H1 (cell line): ENCODE results near the gene PLEKHM3. TPM values are rescaled to one million over a fixed set of nuclear protein-coding genes. Genes with fewer than 3 reads are reported as not detected.

Source experiments
- ATF3 ChIP-seq: IDR thresholded peaks from 2 replicates; pipeline ENCODE4 v1.6.1; 2011; ENCODE audit warnings: low read depth, mild to moderate bottlenecking, low read length; ENCODE audit not compliant: insufficient read depth
- CTBP2 ChIP-seq: IDR thresholded peaks from 2 replicates; pipeline ENCODE4 v1.7.0; 2011; ENCODE audit warnings: borderline replicate concordance, mild to moderate bottlenecking, moderate library complexity, mixed read lengths, low read length; ENCODE audit not compliant: insufficient read depth, insufficient read length
- EZH2 ChIP-seq: fragments of 200-600 bp; sonication (generic); IDR thresholded peaks from 2 replicates; pipeline ENCODE4 v1.7.1; 2012; ENCODE audit warnings: low read depth, mild to moderate bottlenecking, moderate library complexity, low read length, inconsistent platforms; ENCODE audit not compliant: severe bottlenecking
- polyA plus RNA-seq, 7 experiments: library from polyadenylated mRNA; depleted of rRNA in 3 of 7; stranded (reverse) in 5 of 7; unstranded in 2 of 7; fragments of >200 nt in 5 of 7; fragments of 200-250 nt in 2 of 7; gene quantifications; 1 replicate in 5 of 7; 2 replicates in 1 of 7; 4 replicates in 1 of 7; pipeline versions ENCODE4 v1.2.1 to v1.2.3, GENCODE V29; 2011 to 2013; ENCODE audit warnings: missing spikeins in 2 of 7, mixed read lengths in 2 of 7
- total RNA-seq: library from RNA; stranded (reverse); fragmentation: NEBNext Ultra II Directional; extraction: Animal tissue kit (Norgen Biotek cat#: 25700); gene quantifications from 2 replicates; pipeline ENCODE4 v1.2.1, GENCODE V29; 2021

Gene PLEKHM3
- total and polyA plus RNA-seq, 2 of the 8 experiments (the other 6 are each of a cell fraction or from before 2014, with no cell fraction given): 2.3 to 5.8 TPM

DNA sequence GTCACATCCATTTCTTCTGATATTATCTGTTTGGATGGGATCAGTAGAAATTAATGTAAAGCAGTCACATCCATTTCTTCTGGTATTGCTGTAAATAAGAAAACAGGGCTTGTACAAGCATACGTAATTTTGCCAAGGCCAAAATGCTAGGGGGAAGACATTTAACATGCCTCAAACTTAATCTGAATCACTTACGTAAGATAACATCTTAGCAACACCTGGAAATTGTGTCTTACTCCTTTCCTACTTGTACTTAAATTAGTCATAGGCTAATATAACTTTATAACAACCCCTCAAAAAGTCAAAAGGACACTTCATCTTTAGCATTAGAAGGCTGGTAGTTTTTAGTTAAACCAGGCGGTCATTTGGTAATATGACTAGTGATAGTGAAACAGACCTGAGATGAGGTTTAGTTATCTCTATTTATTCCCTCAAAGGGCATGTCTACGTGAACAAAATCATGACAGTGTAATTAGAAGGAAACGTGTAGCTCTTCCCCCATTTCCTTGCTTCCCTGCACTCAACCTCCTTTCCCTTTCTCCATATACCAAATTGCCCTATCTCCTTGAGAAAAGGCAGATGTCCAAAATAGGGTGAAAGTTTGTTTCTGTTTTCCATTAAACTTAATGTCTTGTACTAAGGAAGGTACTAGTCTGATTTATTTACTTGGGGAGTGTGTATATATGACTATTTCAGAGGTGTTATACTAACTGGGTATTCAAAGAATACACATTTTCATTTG lies 156.3 kb downstream of the PLEKHM3 start (continued):
- TF ChIP-seq EZH2 (no peak), CTBP2 (no peak), ATF3 (no peak)
